MM.1S (cell line): Measurements from ENCODE around the gene TMOD1.

Experiments used
- DNase-seq: peaks from one replicate; pipeline ENCODE4 v3.0.0-alpha.2; 2015
- H2AFZ ChIP-seq: fragments of 300-600 bp; sonication (generic); 2 replicates; pipeline ENCODE4 v1.6.0; 2016; ENCODE audit warnings: antibody characterized with exemption, low read length
- H3F3A ChIP-seq: fragments of 300-600 bp; sonication (generic); 2 replicates; pipeline ENCODE4 v1.6.1; 2016; ENCODE audit warnings: mild to moderate bottlenecking, antibody characterized with exemption, low read length, moderate library complexity, mixed read lengths; ENCODE audit not compliant: insufficient read depth
- H3K27ac ChIP-seq: fragments of 300-600 bp; sonication (generic); 2 replicates; pipeline ENCODE4 v1.5.1; 2016; ENCODE audit warnings: mild to moderate bottlenecking, low read length
- H3K27me3 ChIP-seq: fragments of 300-600 bp; sonication (generic); replicated peaks from 2 replicates; pipeline ENCODE4 v1.6.0; 2016; ENCODE audit warnings: low read length; ENCODE audit not compliant: insufficient read depth
- H3K36me3 ChIP-seq: fragments of 300-600 bp; sonication (generic); replicated peaks from 2 replicates; pipeline ENCODE4 v1.6.1; 2016; ENCODE audit warnings: mild to moderate bottlenecking, low read length, mixed read lengths; ENCODE audit not compliant: insufficient read depth
- H3K4me1 ChIP-seq: fragments of 300-600 bp; sonication (generic); 2 replicates; pipeline ENCODE4 v1.6.1; 2016; ENCODE audit warnings: low read length, mixed read lengths
- H3K4me2 ChIP-seq: fragments of 300-600 bp; sonication (generic); 2 replicates; pipeline ENCODE4 v1.6.0; 2016; ENCODE audit warnings: low read depth, low read length
- H3K4me3 ChIP-seq: fragments of 300-600 bp; sonication (generic); 2 replicates; pipeline ENCODE4 v1.5.1; 2016; ENCODE audit warnings: low read length, mixed read lengths
- H3K79me2 ChIP-seq: fragments of 300-600 bp; sonication (generic); 2 replicates; pipeline ENCODE4 v1.6.1; 2016; ENCODE audit warnings: mixed run types, low read length, mixed read lengths
- H3K9ac ChIP-seq: fragments of 300-600 bp; sonication (generic); 2 replicates; pipeline ENCODE4 v1.6.1; 2016; ENCODE audit warnings: low read length, mixed read lengths
- H3K9me2 ChIP-seq: fragments of 300-600 bp; sonication (generic); replicated peaks from 2 replicates; pipeline ENCODE4 v1.6.1; 2016; ENCODE audit warnings: mild to moderate bottlenecking, low read length, mixed read lengths; ENCODE audit not compliant: insufficient read depth
- H3K9me3 ChIP-seq: fragments of 300-600 bp; sonication (generic); replicated peaks from 2 replicates; pipeline ENCODE4 v1.6.1; 2016; ENCODE audit warnings: mild to moderate bottlenecking, low read length, mixed read lengths; ENCODE audit not compliant: insufficient read depth
- H4K20me1 ChIP-seq: fragments of 300-600 bp; sonication (generic); 2 replicates; pipeline ENCODE4 v1.6.1; 2016; ENCODE audit warnings: mild to moderate bottlenecking, low read length, moderate library complexity, mixed read lengths; ENCODE audit not compliant: insufficient read depth
- CTCF ChIP-seq: fragments of 300-600 bp; sonication (generic); IDR thresholded peaks from 2 replicates; pipeline ENCODE4 v1.5.1; 2016; ENCODE audit warnings: antibody characterized with exemption, low read length, mixed read lengths
- EZH2 ChIP-seq: fragments of 300-600 bp; sonication (generic); optimal IDR thresholded peaks from 2 replicates; pipeline ENCODE3; 2017; ENCODE audit warnings: low read depth, mild to moderate bottlenecking, antibody characterized with exemption, low read length, mixed read lengths
- EZH2phosphoT487 ChIP-seq: fragments of 300-600 bp; sonication (generic); IDR thresholded peaks from 2 replicates; pipeline ENCODE4 v1.6.1; 2018; ENCODE audit warnings: antibody characterized with exemption, low read length

Gene TMOD1

GRCh38 chr9:97547098-97547829, 45.8 kb downstream of the TMOD1 start:
- Histone ChIP-seq H3K27me3 (no peaks in the 10 kb centered on the region), H2AFZ (no peak overlapping the region), H3K9me3 (no peaks in the 10 kb centered on the region), H3K27ac (no peak overlapping the region), H3F3A (no peaks in the 10 kb centered on the region), H3K9me2 (no peaks in the 10 kb centered on the region), H3K36me3 (no peaks in the 10 kb centered on the region), H4K20me1 (no peaks in the 10 kb centered on the region), H3K4me2 (no peak overlapping the region), H3K4me3 (no peak overlapping the region), H3K4me1 (no peaks in the 10 kb centered on the region), H3K79me2 (no peaks in the 10 kb centered on the region), H3K9ac (no peak overlapping the region)
- no peak for DNase-seq
- TF ChIP-seq EZH2phosphoT487 (no peak), EZH2 (no peak), CTCF (no peak)

- H2AFZ ChIP-seq = no peak overlapping the region
- no peaks in the 10 kb centered on the region for H3K79me2 ChIP-seq
- no peaks in the 10 kb centered on the region for H3K36me3 ChIP-seq
- no peaks in the 10 kb centered on the region for H3K4me1 ChIP-seq
- H3K4me2 ChIP-seq = no peak overlapping the region
- no peak for DNase-seq
- no peaks in the 10 kb centered on the region for H3F3A ChIP-seq
- H3K9ac ChIP-seq = no peak overlapping the region
- H3K27ac ChIP-seq = no peak overlapping the region
- H3K9me2 ChIP-seq = no peaks in the 10 kb centered on the region
- TF ChIP-seq EZH2phosphoT487 (no peak), CTCF (no peak), EZH2 (no peak)
- H3K9me3 ChIP-seq = no peaks in the 10 kb centered on the region
- no peak overlapping the region for H3K4me3 ChIP-seq
- H4K20me1 ChIP-seq = no peaks in the 10 kb centered on the region
- no peaks in the 10 kb centered on the region for H3K27me3 ChIP-seq
Measured at GRCh38 chr9:97548379-97548778, 46.9 kb downstream of the TMOD1 start.

- Histone ChIP-seq H3F3A (no peaks in the 10 kb centered on the region), H3K27ac (no peak overlapping the region), H3K36me3 (no peaks in the 10 kb centered on the region), H3K9me3 (no peaks in the 10 kb centered on the region), H3K4me2 (no peak overlapping the region), H3K9ac (no peak overlapping the region), H3K4me1 (no peaks in the 10 kb centered on the region), H4K20me1 (no peaks in the 10 kb centered on the region), H3K9me2 (no peaks in the 10 kb centered on the region), H2AFZ (no peak overlapping the region), H3K4me3 (no peak overlapping the region), H3K79me2 (no peaks in the 10 kb centered on the region), H3K27me3 (no peaks in the 10 kb centered on the region)
- no peak for TF ChIP-seq EZH2phosphoT487
- TF ChIP-seq EZH2 = no peak
- TF ChIP-seq CTCF = no peak
- DNase-seq = no peak
Measured at GRCh38 chr9:97548819-97549540, 47.5 kb downstream of the TMOD1 start.
